Stimulated activated CD4-positive, alpha-beta T cell treated with anti-CD3 and anti-CD28 coated beads, Interleukin-15, amount 100 ng/mL, for 1 hour (primary cell): ENCODE data around the gene CPNE4.
"Not testable (repeated sequence)": the region's sequence is repeated elsewhere in the genome, so short reads cannot be mapped to it uniquely, and the experiment has no call there.

Experiments used
- DNase-seq, 2 donors: peaks; one replicate each; pipeline ENCODE4 v3.0.0-alpha.2; 2020; ENCODE audit warnings: low read depth in 1 of 2, low spot score in 1 of 2

The CPNE4 gene

GRCh38 chr3:131962982-131963381 is 71.8 kb downstream of the CPNE4 start:
- DNase-seq = no peak

- no peak for DNase-seq
These were observed 74.5 kb downstream of the CPNE4 start for GRCh38 chr3:131960324-131960723.

- DNase-seq = no peak
These were observed 76.8 kb downstream of the CPNE4 start for GRCh38 chr3:131957980-131958379.

- DNase-seq = no peak
These were observed 77.3 kb downstream of the CPNE4 start for GRCh38 chr3:131957511-131957910.

- no peak for DNase-seq
These were observed 86.0 kb downstream of the CPNE4 start for GRCh38 chr3:131948806-131949205.

- DNase-seq = no peak
These were observed 90.1 kb downstream of the CPNE4 start for GRCh38 chr3:131944676-131945075.

- DNase-seq = no peak
These were observed 101.1 kb downstream of the CPNE4 start for GRCh38 chr3:131933665-131934064.

GRCh38 chr3:131928593-131928992 is 106.2 kb downstream of the CPNE4 start:
- no peak for DNase-seq

GRCh38 chr3:131925571-131925970 is 109.2 kb downstream of the CPNE4 start:
- DNase-seq = no peak

- no peak for DNase-seq
These were observed 112.5 kb downstream of the CPNE4 start for GRCh38 chr3:131922356-131922755.

GRCh38 chr3:131917006-131917405 is 117.8 kb downstream of the CPNE4 start:
- DNase-seq = no peak

- DNase-seq = no peak
These were observed 120.6 kb downstream of the CPNE4 start for GRCh38 chr3:131914090-131914691.

- no peak for DNase-seq
These were observed 122.6 kb downstream of the CPNE4 start for GRCh38 chr3:131912255-131912654.

- no peak for DNase-seq
These were observed 127.0 kb downstream of the CPNE4 start for GRCh38 chr3:131907796-131908195.

GRCh38 chr3:131903988-131904415 is 130.8 kb downstream of the CPNE4 start:
- DNase-seq = no peak

- no peak for DNase-seq
These were observed 133.1 kb downstream of the CPNE4 start for GRCh38 chr3:131901686-131902085.

GRCh38 chr3:131900891-131901290 is 133.9 kb downstream of the CPNE4 start:
- no peak for DNase-seq

- no peak for DNase-seq
These were observed 135.8 kb downstream of the CPNE4 start for GRCh38 chr3:131899021-131899420.

- no peak for DNase-seq
These were observed 136.5 kb downstream of the CPNE4 start for GRCh38 chr3:131898346-131898745.

- DNase-seq = no peak
These were observed 138.5 kb downstream of the CPNE4 start for GRCh38 chr3:131896285-131896684.

- DNase-seq = no peak
These were observed 139.0 kb downstream of the CPNE4 start for GRCh38 chr3:131895766-131896165.

- no peak for DNase-seq
These were observed 142.5 kb downstream of the CPNE4 start for GRCh38 chr3:131892331-131892730.

GRCh38 chr3:131885871-131886270 is 148.9 kb downstream of the CPNE4 start:
- not testable (repeated sequence) for DNase-seq
